SU-DHL-6 (cell line): ENCODE data around the gene REG4.

Experiments used
- H2AFZ ChIP-seq: fragments of 200-600 bp; sonication (generic); 2 replicates; pipeline ENCODE4 v1.6.1; 2014; ENCODE audit warnings: low read depth, mild to moderate bottlenecking, moderate library complexity, mixed read lengths, antibody characterized with exemption, low read length; ENCODE audit not compliant: severe bottlenecking
- H3F3A ChIP-seq: fragments of 200-600 bp; shearing (Covaris generic); 2 replicates; pipeline ENCODE4 v1.6.0; 2016; ENCODE audit warnings: antibody characterized with exemption, mild to moderate bottlenecking; ENCODE audit not compliant: insufficient read depth
- H3K27ac ChIP-seq: fragments of 200-600 bp; sonication (generic); 2 replicates; pipeline ENCODE4 v1.5.1; 2016; ENCODE audit warnings: low read depth, mild to moderate bottlenecking, low read length, moderate library complexity, mixed read lengths
- H3K27me3 ChIP-seq: fragments of 200-600 bp; sonication (generic), shearing (Covaris generic); 2 replicates; pipeline ENCODE4 v1.6.0; 2014; ENCODE audit warnings: mild to moderate bottlenecking, low read length
- H3K36me3 ChIP-seq: fragments of 200-600 bp; sonication (generic); 2 replicates; pipeline ENCODE4 v1.6.1; 2014; ENCODE audit warnings: mild to moderate bottlenecking, low read length, mixed read lengths
- H3K4me2 ChIP-seq: fragments of 300-600, 200-600 bp; shearing (Covaris generic), sonication (generic); 2 replicates; pipeline ENCODE4 v1.6.0; 2014; ENCODE audit warnings: low read length, low read depth, mild to moderate bottlenecking; ENCODE audit not compliant: poor library complexity, severe bottlenecking
- H3K4me3 ChIP-seq: fragments of 200-600 bp; sonication (generic); 2 replicates; pipeline ENCODE4 v1.5.1; 2014; ENCODE audit warnings: antibody characterized with exemption, low read length, mild to moderate bottlenecking, mixed read lengths; ENCODE audit not compliant: insufficient read depth, poor library complexity, severe bottlenecking
- H3K79me2 ChIP-seq: fragments of 200-600 bp; sonication (generic); 2 replicates; pipeline ENCODE4 v1.6.1; 2014; ENCODE audit warnings: mild to moderate bottlenecking, low read length, moderate library complexity; ENCODE audit not compliant: insufficient read depth
- H3K9ac ChIP-seq: fragments of 200-600 bp; sonication (generic); 2 replicates; pipeline ENCODE4 v1.7.0; 2014; ENCODE audit warnings: mild to moderate bottlenecking, low read length
- H3K9me2 ChIP-seq: fragments of 200-600 bp; sonication (generic); replicated peaks from 2 replicates; pipeline ENCODE4 v1.6.1; 2014; ENCODE audit warnings: low read length; ENCODE audit not compliant: insufficient read depth
- H3K9me3 ChIP-seq: fragments of 200-600 bp; sonication (generic); 2 replicates; pipeline ENCODE4 v1.6.1; 2014; ENCODE audit warnings: low read length, mixed read lengths; ENCODE audit not compliant: insufficient read depth
- H4K20me1 ChIP-seq: fragments of 200-600 bp; sonication (generic); 2 replicates; pipeline ENCODE4 v1.6.1; 2014; ENCODE audit warnings: low read depth, mild to moderate bottlenecking, antibody characterized with exemption, low read length, moderate library complexity, mixed read lengths
- CTCF ChIP-seq: fragments of 200-600 bp; sonication (generic); IDR thresholded peaks from one replicate; pipeline ENCODE4 v1.5.1; 2017; ENCODE audit warnings: antibody characterized with exemption, mild to moderate bottlenecking, low read length, moderate library complexity; ENCODE audit not compliant: insufficient read depth, poor library complexity, severe bottlenecking
- EZH2phosphoT487 ChIP-seq: fragments of 200-600 bp; sonication (generic), shearing (Covaris generic); conservative IDR thresholded peaks from 2 replicates; pipeline ENCODE4 v1.6.1; 2018; ENCODE audit warnings: mild to moderate bottlenecking, antibody characterized with exemption, low read length, moderate library complexity, mixed read lengths

Gene REG4

GRCh38 chr1:119797606-119798005 is 13.7 kb downstream of the REG4 start:
- Histone ChIP-seq H3K4me3 (no peak overlapping the region), H3K79me2 (no peaks in the 10 kb centered on the region), H4K20me1 (no peaks in the 10 kb centered on the region), H3K27me3 (no peaks in the 10 kb centered on the region), H3F3A (no peaks in the 10 kb centered on the region), H3K36me3 (no peaks in the 10 kb centered on the region), H3K4me2 (no peak overlapping the region), H2AFZ (no peak overlapping the region), H3K9me2 (no peaks in the 10 kb centered on the region), H3K9ac (no peak overlapping the region), H3K9me3 (no peaks in the 10 kb centered on the region), H3K27ac (no peak overlapping the region)
- TF ChIP-seq EZH2phosphoT487: no peak
- TF ChIP-seq CTCF: no peak

DNA sequence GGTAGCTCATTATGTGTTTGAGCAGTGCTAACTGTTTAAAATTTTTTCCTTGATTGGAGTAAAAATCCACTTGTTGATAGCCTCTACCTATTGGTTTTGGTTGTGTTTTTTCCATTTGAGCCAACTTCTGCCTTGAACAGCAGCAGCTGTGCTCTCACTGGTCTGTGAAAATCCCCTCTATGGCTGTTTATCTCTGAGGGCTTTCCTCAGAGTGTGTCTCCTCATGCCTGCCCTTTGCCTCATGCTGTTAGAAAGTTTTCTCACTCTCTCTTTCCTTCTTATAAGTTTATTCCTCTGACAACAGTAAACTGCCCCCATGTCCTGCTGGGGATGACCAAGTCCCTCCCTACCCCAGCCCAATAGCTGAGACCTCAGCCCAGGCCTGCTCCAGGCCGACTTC is 14.1 kb downstream of the REG4 start:
- Histone ChIP-seq H3K79me2 (no peaks in the 10 kb centered on the region), H3K4me3 (no peak overlapping the region), H3K9me2 (no peaks in the 10 kb centered on the region), H3F3A (no peaks in the 10 kb centered on the region), H3K27me3 (no peaks in the 10 kb centered on the region), H3K27ac (no peak overlapping the region), H4K20me1 (no peaks in the 10 kb centered on the region), H3K9me3 (no peaks in the 10 kb centered on the region), H3K9ac (no peak overlapping the region), H3K36me3 (no peaks in the 10 kb centered on the region), H3K4me2 (no peak overlapping the region), H2AFZ (no peak overlapping the region)
- TF ChIP-seq EZH2phosphoT487 (no peak), CTCF (no peak)

GRCh38 chr1:119795261-119796200 is 15.7 kb downstream of the REG4 start:
- no peak overlapping the region for H3K27ac ChIP-seq
- TF ChIP-seq CTCF: no peak
- TF ChIP-seq EZH2phosphoT487: no peak
- no peaks in the 10 kb centered on the region for H3K9me2 ChIP-seq

More at GRCh38 chr1:119795261-119796200, 15.7 kb downstream of the REG4 start:
- no peaks in the 10 kb centered on the region for H3K36me3 ChIP-seq
- no peaks in the 10 kb centered on the region for H3K79me2 ChIP-seq
- H2AFZ ChIP-seq: no peak overlapping the region
- no peak overlapping the region for H3K4me3 ChIP-seq
- no peaks in the 10 kb centered on the region for H4K20me1 ChIP-seq
- H3K9ac ChIP-seq: no peak overlapping the region
- H3K4me2 ChIP-seq: no peak overlapping the region
- no peaks in the 10 kb centered on the region for H3K27me3 ChIP-seq
- H3K9me3 ChIP-seq: no peaks in the 10 kb centered on the region
- no peaks in the 10 kb centered on the region for H3F3A ChIP-seq
